Measurements from ENCODE around the gene FBXW9. TPM values are rescaled to one million over a fixed set of nuclear protein-coding genes. Genes with fewer than 3 reads are reported as not detected.

The FBXW9 gene
- total and polyA plus RNA-seq, 2 of the 8 experiments (the other 6 are each of a cell fraction or from before 2014, with no cell fraction given): 10.8 to 30.1 TPM

DNA sequence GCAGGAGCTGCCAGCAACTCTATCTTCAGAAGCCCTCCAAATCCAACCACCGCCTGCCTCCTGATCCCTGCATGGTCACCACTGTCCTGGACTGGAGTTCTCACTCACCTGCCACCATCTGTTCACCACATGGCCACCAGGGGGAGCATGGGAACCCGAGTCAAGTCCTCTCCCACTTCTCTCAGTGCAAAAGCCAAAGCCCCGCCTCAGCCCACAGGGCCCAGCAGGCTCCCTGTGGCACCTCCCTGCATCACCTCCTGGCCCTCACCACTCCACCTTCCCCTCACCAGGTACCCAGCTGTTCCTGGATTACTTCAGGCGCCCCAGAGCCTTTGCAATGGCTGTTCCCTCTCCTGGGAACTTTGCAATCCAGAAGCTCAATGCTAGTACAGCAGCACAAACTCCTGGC, 20.0 kb downstream of the FBXW9 start:
- no peaks in the 10 kb centered on the region for H3K23me2 ChIP-seq (ENCODE audit: low read depth, low read length)
- H3K4me1 ChIP-seq (replicated peaks in 1 of 4; ENCODE audit: control insufficient read depth in 3 of 4, insufficient read depth in 4 of 4, low read length in 3 of 4): no peaks in the 10 kb centered on the region; a peak in 1 of 7 replicates
- H3K23ac ChIP-seq (ENCODE audit: insufficient read length): no peak overlapping the region
- H3K4me2 ChIP-seq (ENCODE audit: insufficient read depth in 1 of 2, low read depth in 2 of 2, low read length in 2 of 2): no peak overlapping the region
- H3K27ac ChIP-seq (ENCODE audit: low read depth, low read length): no peak overlapping the region
- no peak overlapping the region for H4K5ac ChIP-seq (ENCODE audit: insufficient read length, low read depth, low read length)
- H3K79me2 ChIP-seq (ENCODE audit: control insufficient read depth in 1 of 2, insufficient read depth in 2 of 2, low read length in 2 of 2): peaks cover 0 to 11% of the 10 kb centered on the region in 2 experiments; a peak in 2 of 4 replicates
- H3K4me3 ChIP-seq (ENCODE audit: extremely low read depth in 1 of 4, insufficient read depth in 2 of 4, low read depth in 3 of 4, low read length in 4 of 4): no peak overlapping the region
- no peak overlapping the region for H3K4ac ChIP-seq (replicated peaks; ENCODE audit: insufficient read length, low read depth, low read length)
- H2BK12ac ChIP-seq (ENCODE audit: low read depth, low read length): no peak overlapping the region
- H4K20me1 ChIP-seq (replicated peaks in 1 of 2; ENCODE audit: control insufficient read depth in 1 of 2, insufficient read depth in 2 of 2, low read length in 2 of 2): peaks cover 3 to 20% of the 10 kb centered on the region in 2 experiments
- no peaks in the 10 kb centered on the region for H3K27me3 ChIP-seq (replicated peaks in 1 of 4; ENCODE audit: control insufficient read depth in 3 of 4, extremely low read depth in 1 of 4, insufficient read depth in 3 of 4, low read length in 3 of 4)
- no peak overlapping the region for H3K56ac ChIP-seq (replicated peaks; ENCODE audit: insufficient read length, low read depth, low read length)
- H2BK120ac ChIP-seq (replicated peaks; ENCODE audit: low read depth, low read length): no peak overlapping the region
- H4K91ac ChIP-seq (replicated peaks; ENCODE audit: insufficient read length, low read length): no peak overlapping the region
- H2BK15ac ChIP-seq (ENCODE audit: low read length): no peak overlapping the region
- no peaks in the 10 kb centered on the region; a peak in 1 of 4 replicates for H3K9me3 ChIP-seq (ENCODE audit: insufficient read depth in 2 of 2, low read depth in 1 of 2, low read length in 1 of 2)
- H2AK5ac ChIP-seq (ENCODE audit: low read depth, low read length): no peak overlapping the region
- WGBS, 2 experiments (ENCODE audit: extremely low coverage in 1 of 2, insufficient coverage in 1 of 2, insufficient read length in 1 of 2, insufficient replicate concordance in 2 of 2, low coverage in 1 of 2, low lambda C conversion rate in 2 of 2, missing lambda C conversion rate in 1 of 2): 33% methylated on average over 4 of the region's 4 CpGs; no CpG with 5 or more reads in 1 of the 2 experiments
- no peak overlapping the region for H2BK20ac ChIP-seq (ENCODE audit: low read length)
- DNase-seq (ENCODE audit: low read depth in 1 of 2, low spot score in 2 of 2) (peak in 1 of 2 experiments; percentile 99), FAIRE-seq (no peak)
- H3K14ac ChIP-seq (ENCODE audit: insufficient read length): no peak overlapping the region
- no peak overlapping the region for H3K9ac ChIP-seq (replicated peaks in 1 of 4; ENCODE audit: extremely low read depth in 1 of 4, low read depth in 3 of 4, low read length in 3 of 4)
- H2AFZ ChIP-seq (ENCODE audit: low read length): no peak overlapping the region
- peaks cover 36 to 57% (median 52%) of the 10 kb centered on the region in 4 experiments for H3K36me3 ChIP-seq (ENCODE audit: control insufficient read depth in 2 of 4, insufficient read depth in 4 of 4, low read length in 3 of 4)
- POLR2A ChIA-PET (ENCODE audit: partially characterized antibody): interaction anchor here (0.8 to 6.4 kb wide), 11 partner anchors 10 to 65 kb away, joined by 3 to 93 read pairs (median 3); partner anchors contain the start of genes FBXW9, MAN2B1 and WDR83
- H2BK5ac ChIP-seq (ENCODE audit: low read depth, low read length): no peak overlapping the region
- CTCF ChIA-PET (ENCODE audit: partially characterized antibody): interaction anchor here (0.7 to 3.5 kb wide), 15 partner anchors 9 to 172 kb away, joined by 3 to 20 read pairs (median 4); partner anchors contain the start of genes MAN2B1 and WDR83
- H4K8ac ChIP-seq (ENCODE audit: extremely low read depth, insufficient read depth, low read length): peak overlapping the region; percentile 53; the same call in 1 of the 2 replicates
- peaks cover 9% of the 10 kb centered on the region; the same call in 1 of the 2 replicates for H3K79me1 ChIP-seq (ENCODE audit: low read depth, low read length)
- no peak overlapping the region for H3K18ac ChIP-seq (ENCODE audit: extremely low read depth, low read length)
- TF ChIP-seq KDM1A (IDR thresholded peaks at IDR 0.05; ENCODE audit: borderline replicate concordance, low read length): peak; percentile 11; the same call in 1 of the 2 replicates
- no peak for TF ChIP-seq GTF2F1 (IDR thresholded peaks at IDR 0.05; ENCODE audit: borderline replicate concordance, low read depth, low read length)
- TF ChIP-seq GABPA (IDR thresholded peaks at IDR 0.05; ENCODE audit: borderline replicate concordance, insufficient read depth, low read length): 0 out of 2 replicates have a peak, but pooled peaks have one; percentile 48
- TF ChIP-seq POU5F1 (IDR thresholded peaks at IDR 0.05; ENCODE audit: low read depth, low read length): no peak
- TF ChIP-seq TAF1 (IDR thresholded peaks at IDR 0.05; ENCODE audit: low read depth, low read length): 0 out of 2 replicates have a peak, but pooled peaks have one; percentile 20
- no peak for TF ChIP-seq NRF1 (IDR thresholded peaks at IDR 0.05; ENCODE audit: low read depth, low read length)
- no peak for TF ChIP-seq CBX8 (IDR thresholded peaks at IDR 0.05; ENCODE audit: borderline replicate concordance, low read depth, low read length)
- peak; percentile 56; the same call in 1 of the 2 replicates for TF ChIP-seq CREB1 (IDR thresholded peaks at IDR 0.05)
- TF ChIP-seq RAD21 (IDR thresholded peaks at IDR 0.05 in 1 of 2, conservative IDR thresholded peaks at IDR 0.05 in 1 of 2; ENCODE audit: low read depth in 2 of 2, low read length in 2 of 2): peak; percentile 47 to 57; a peak in 3 of 4 replicates
- TF ChIP-seq POLR2AphosphoS5 (IDR thresholded peaks at IDR 0.05; ENCODE audit: low read depth, low read length): peak; percentile 57; the same call in 1 of the 2 replicates

Measured in H1 (cell line).